ENCODE measurements around the gene KLF11.

The KLF11 gene

DNA sequence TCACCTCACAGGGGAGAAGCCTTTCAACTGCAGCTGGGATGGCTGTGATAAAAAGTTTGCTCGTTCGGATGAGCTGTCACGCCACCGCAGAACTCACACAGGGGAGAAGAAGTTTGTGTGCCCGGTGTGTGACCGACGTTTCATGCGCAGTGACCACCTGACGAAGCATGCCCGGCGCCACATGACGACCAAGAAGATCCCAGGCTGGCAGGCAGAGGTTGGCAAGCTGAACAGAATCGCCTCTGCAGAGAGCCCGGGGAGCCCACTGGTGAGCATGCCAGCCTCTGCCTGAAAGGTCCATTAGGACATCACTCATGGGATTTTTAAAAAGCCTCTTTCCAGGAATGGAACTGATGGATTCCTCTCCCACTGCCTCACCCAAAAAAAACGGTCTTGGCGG lies 8.9 kb downstream of the KLF11 start:
- Mint-ChIP-seq H3K36me3 (ENCODE audit: low read depth) (peaks cover 52% of the 10 kb centered on the region), H3K9me3 (no peaks in the 10 kb centered on the region), H3K4me1 (peaks cover 45% of the 10 kb centered on the region), H3K27ac (no peak overlapping the region), H3K4me3 (no peak overlapping the region), H3K27me3 (ENCODE audit: low read depth, poor library complexity) (peaks cover 4% of the 10 kb centered on the region)
- TF ChIP-seq, protein P1, sequence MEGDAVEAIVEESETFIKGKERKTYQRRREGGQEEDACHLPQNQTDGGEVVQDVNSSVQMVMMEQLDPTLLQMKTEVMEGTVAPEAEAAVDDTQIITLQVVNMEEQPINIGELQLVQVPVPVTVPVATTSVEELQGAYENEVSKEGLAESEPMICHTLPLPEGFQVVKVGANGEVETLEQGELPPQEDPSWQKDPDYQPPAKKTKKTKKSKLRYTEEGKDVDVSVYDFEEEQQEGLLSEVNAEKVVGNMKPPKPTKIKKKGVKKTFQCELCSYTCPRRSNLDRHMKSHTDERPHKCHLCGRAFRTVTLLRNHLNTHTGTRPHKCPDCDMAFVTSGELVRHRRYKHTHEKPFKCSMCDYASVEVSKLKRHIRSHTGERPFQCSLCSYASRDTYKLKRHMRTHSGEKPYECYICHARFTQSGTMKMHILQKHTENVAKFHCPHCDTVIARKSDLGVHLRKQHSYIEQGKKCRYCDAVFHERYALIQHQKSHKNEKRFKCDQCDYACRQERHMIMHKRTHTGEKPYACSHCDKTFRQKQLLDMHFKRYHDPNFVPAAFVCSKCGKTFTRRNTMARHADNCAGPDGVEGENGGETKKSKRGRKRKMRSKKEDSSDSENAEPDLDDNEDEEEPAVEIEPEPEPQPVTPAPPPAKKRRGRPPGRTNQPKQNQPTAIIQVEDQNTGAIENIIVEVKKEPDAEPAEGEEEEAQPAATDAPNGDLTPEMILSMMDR (IDR thresholded peaks at IDR 0.05) = no peak
- DNase-seq = no peak

GRCh38 chr2:10053351-10053750 lies 10.0 kb downstream of the KLF11 start:
- TF ChIP-seq, protein P1 (IDR thresholded peaks at IDR 0.05) = no peak
- Mint-ChIP-seq H3K27me3 (ENCODE audit: low read depth, poor library complexity) (peaks cover 3% of the 10 kb centered on the region), H3K4me1 (peaks cover 52% of the 10 kb centered on the region), H3K9me3 (no peaks in the 10 kb centered on the region), H3K27ac (peak overlapping the region; percentile 86), H3K4me3 (no peak overlapping the region), H3K36me3 (ENCODE audit: low read depth) (peaks cover 50% of the 10 kb centered on the region)
- DNase-seq = no peak

DNA sequence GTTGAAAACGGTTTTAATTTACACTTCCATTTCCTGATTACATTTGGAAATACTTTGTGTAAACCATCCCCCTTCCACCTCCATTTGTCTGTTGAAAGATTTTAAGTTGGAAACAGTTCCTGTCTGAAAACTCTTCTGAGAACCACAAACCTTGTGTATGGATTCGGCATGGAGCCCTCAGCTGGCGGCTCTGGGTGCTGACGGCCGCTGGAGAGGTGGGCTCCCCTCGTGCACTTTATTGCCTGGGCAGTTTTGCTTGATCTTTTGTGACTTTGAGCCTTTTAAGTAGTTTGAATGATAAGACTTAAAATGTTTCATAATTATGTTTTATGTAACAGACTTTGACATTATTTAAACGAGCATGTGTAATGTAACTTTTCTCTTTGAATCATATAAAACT lies 11.1 kb downstream of the KLF11 start:
- H3K4me3 Mint-ChIP-seq = no peak overlapping the region
- H3K4me1 Mint-ChIP-seq = peaks cover 55% of the 10 kb centered on the region
- H3K27ac Mint-ChIP-seq = no peak overlapping the region
- H3K36me3 Mint-ChIP-seq (ENCODE audit: low read depth) = peaks cover 48% of the 10 kb centered on the region
- DNase-seq = no peak
- TF ChIP-seq, protein P1 (IDR thresholded peaks at IDR 0.05) = no peak
- H3K9me3 Mint-ChIP-seq = no peaks in the 10 kb centered on the region
- peaks cover 3% of the 10 kb centered on the region for H3K27me3 Mint-ChIP-seq (ENCODE audit: low read depth, poor library complexity)

- peaks cover 43% of the 10 kb centered on the region for H3K36me3 Mint-ChIP-seq (ENCODE audit: low read depth)
- peaks cover 2% of the 10 kb centered on the region for H3K27me3 Mint-ChIP-seq (ENCODE audit: low read depth, poor library complexity)
- H3K9me3 Mint-ChIP-seq = no peaks in the 10 kb centered on the region
- H3K27ac Mint-ChIP-seq = no peak overlapping the region
- TF ChIP-seq, protein P1 (IDR thresholded peaks at IDR 0.05) = no peak
- H3K4me3 Mint-ChIP-seq = no peak overlapping the region
- DNase-seq = no peak
- peaks cover 55% of the 10 kb centered on the region for H3K4me1 Mint-ChIP-seq
Measured at GRCh38 chr2:10054976-10055375, 11.6 kb downstream of the KLF11 start.

DNA sequence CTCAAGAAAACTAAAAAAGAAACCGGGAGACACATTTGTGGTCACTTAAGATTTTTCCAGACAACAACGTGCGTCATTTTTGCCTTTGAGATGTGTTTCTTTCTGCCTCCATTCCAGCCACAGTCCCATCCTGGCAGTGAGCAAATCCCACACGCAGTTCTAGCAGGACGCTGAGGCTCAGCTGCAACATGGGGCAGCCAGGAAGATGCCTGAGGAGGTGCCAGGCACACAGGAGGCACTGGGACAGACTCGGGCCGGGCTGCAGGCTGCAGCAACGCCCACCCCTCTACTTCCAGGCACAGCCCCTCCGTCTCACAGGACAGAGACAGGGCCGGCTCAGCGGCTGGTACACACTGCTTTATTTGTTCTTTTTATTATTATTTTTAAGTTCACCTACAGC lies 13.1 kb downstream of the KLF11 start:
- Mint-ChIP-seq H3K27me3 (ENCODE audit: low read depth, poor library complexity) (no peaks in the 10 kb centered on the region), H3K27ac (no peak overlapping the region), H3K4me3 (peak overlapping the region; percentile 78), H3K9me3 (no peaks in the 10 kb centered on the region), H3K4me1 (peaks cover 59% of the 10 kb centered on the region), H3K36me3 (ENCODE audit: low read depth) (peaks cover 38% of the 10 kb centered on the region)
- TF ChIP-seq, protein P1 (IDR thresholded peaks at IDR 0.05) = no peak
- no peak for DNase-seq

GRCh38 chr2:10057231-10058107 lies 14.1 kb downstream of the KLF11 start:
- H3K27me3 Mint-ChIP-seq (ENCODE audit: low read depth, poor library complexity) = no peaks in the 10 kb centered on the region
- peaks cover 66% of the 10 kb centered on the region for H3K4me1 Mint-ChIP-seq
- TF ChIP-seq, protein P1 (IDR thresholded peaks at IDR 0.05) = no peak
- H3K4me3 Mint-ChIP-seq = peak overlapping the region; percentile 78
- no peaks in the 10 kb centered on the region for H3K9me3 Mint-ChIP-seq
- peak; percentile 69 for DNase-seq
- H3K36me3 Mint-ChIP-seq (ENCODE audit: low read depth) = peaks cover 31% of the 10 kb centered on the region
- no peak overlapping the region for H3K27ac Mint-ChIP-seq

All from nephron progenitor cell (in vitro differentiated cells).